Peyer's patch (tissue), 4 donors: ENCODE measurements around the gene YIPF1.

Source experiments
- POLR2A ChIP-seq, 2 donors: fragments of 450-650 bp; IDR thresholded peaks; one replicate each; pipeline ENCODE4 v1.5.1; 2017; ENCODE audit warnings: antibody characterized with exemption in 2 of 2, mild to moderate bottlenecking in 2 of 2, moderate library complexity in 2 of 2
- TF ChIP-seq, protein P1 (sequence below), 6 experiments: fragments of 450-650 bp in 4 of 6; fragments of 200-600 bp in 2 of 6; sonication (generic) in 1 of 6; IDR thresholded peaks; one replicate each; pipeline ENCODE4 v1.5.1; 2017 to 2019; ENCODE audit warnings: antibody characterized with exemption in 6 of 6, mild to moderate bottlenecking in 3 of 6, moderate library complexity in 1 of 6

DNA sequence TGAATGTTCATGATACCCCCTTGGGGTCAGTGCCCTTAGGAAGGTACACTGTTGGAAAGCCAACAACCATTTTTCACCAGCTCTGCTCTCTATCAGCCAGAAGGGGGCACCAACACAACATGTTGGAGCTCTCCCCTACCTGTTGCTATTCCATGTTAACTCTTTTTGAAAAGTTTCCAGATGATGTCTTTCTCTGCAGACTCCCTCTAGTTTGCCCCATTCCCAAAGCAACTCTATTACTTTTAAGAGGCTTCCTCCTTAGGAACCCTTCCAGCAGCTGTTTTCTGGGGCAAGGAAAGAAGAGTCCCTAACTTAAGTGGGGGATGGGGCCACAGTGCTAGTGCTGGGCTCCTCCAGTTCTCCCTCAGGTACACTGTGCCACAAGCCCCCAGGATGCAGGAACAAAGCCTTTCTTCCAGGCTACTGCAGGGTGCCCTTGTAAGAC is 28.6 kb downstream of the YIPF1 start:
- TF ChIP-seq, protein P1, sequence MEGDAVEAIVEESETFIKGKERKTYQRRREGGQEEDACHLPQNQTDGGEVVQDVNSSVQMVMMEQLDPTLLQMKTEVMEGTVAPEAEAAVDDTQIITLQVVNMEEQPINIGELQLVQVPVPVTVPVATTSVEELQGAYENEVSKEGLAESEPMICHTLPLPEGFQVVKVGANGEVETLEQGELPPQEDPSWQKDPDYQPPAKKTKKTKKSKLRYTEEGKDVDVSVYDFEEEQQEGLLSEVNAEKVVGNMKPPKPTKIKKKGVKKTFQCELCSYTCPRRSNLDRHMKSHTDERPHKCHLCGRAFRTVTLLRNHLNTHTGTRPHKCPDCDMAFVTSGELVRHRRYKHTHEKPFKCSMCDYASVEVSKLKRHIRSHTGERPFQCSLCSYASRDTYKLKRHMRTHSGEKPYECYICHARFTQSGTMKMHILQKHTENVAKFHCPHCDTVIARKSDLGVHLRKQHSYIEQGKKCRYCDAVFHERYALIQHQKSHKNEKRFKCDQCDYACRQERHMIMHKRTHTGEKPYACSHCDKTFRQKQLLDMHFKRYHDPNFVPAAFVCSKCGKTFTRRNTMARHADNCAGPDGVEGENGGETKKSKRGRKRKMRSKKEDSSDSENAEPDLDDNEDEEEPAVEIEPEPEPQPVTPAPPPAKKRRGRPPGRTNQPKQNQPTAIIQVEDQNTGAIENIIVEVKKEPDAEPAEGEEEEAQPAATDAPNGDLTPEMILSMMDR (IDR thresholded peaks at IDR 0.05), result peak; percentile 46 to 78 (median 68)
- TF ChIP-seq POLR2A (IDR thresholded peaks at IDR 0.05), result no peak
